Esophagus squamous epithelium (tissue), 4 donors: ENCODE results near the gene LMOD3.

Experiments used
- CTCF ChIP-seq, 6 experiments: fragments of 450-650 bp in 4 of 6; fragments of 200-600 bp in 2 of 6; sonication (generic) in 2 of 6; IDR thresholded peaks; one replicate each; pipeline ENCODE4 v1.5.1; 2016 to 2019; ENCODE audit warnings: antibody characterized with exemption in 6 of 6, mild to moderate bottlenecking in 4 of 6, moderate library complexity in 4 of 6
- POLR2A ChIP-seq, 4 donors: fragments of 450-650 bp; IDR thresholded peaks; one replicate each; pipeline ENCODE4 v1.6.1; 2017; ENCODE audit warnings: antibody characterized with exemption in 4 of 4, mild to moderate bottlenecking in 4 of 4, moderate library complexity in 3 of 4

- TF ChIP-seq CTCF (IDR thresholded peaks at IDR 0.05), result no peak
- TF ChIP-seq POLR2A (IDR thresholded peaks at IDR 0.05), result no peak
Measured at GRCh38 chr3:69079269-69080159, 42.9 kb downstream of the LMOD3 start.
